ENCODE data around the gene ZNHIT6. TPM values are rescaled to one million over a fixed set of nuclear protein-coding genes. Genes with fewer than 3 reads are reported as not detected.

The ZNHIT6 gene
- total and polyA plus RNA-seq, 2 donors (not counting 3 experiments of a cell fraction or from before 2014, with no cell fraction given), result 7.3 to 18.8 TPM

- H3K9me3 ChIP-seq (replicated peaks; ENCODE audit: control insufficient read depth, insufficient read depth, low read length), result no peaks in the 10 kb centered on the region
- no peak overlapping the region for H2AFZ ChIP-seq (ENCODE audit: low read depth, low read length)
- ChIA-PET CTCF (no interaction called here), POLR2A (no interaction called here)
- no peaks in the 10 kb centered on the region for H3K36me3 ChIP-seq (ENCODE audit: control insufficient read depth in 2 of 2, extremely low read depth in 1 of 2, insufficient read depth in 2 of 2, low read length in 2 of 2)
- H3K79me2 ChIP-seq (ENCODE audit: control insufficient read depth, insufficient read depth, low read length), result no peaks in the 10 kb centered on the region
- no peaks in the 10 kb centered on the region for H4K20me1 ChIP-seq (replicated peaks; ENCODE audit: control insufficient read depth, extremely low read depth, insufficient read depth, low read length)
- no peaks in the 10 kb centered on the region for H3K9me1 ChIP-seq (replicated peaks; ENCODE audit: control insufficient read depth, extremely low read depth, insufficient read depth, low read length)
- dilution Hi-C loops (cut with MboI; ENCODE audit: extremely low pct_ligation_motif_present, low sequenced_read_pairs) (no loop called here), intact Hi-C loops (cut with micrococcal nuclease) (no loop called here)
- no peak overlapping the region for H3K27ac ChIP-seq (ENCODE audit: insufficient read depth, low read depth, low read length)
- H3K4me2 ChIP-seq (ENCODE audit: insufficient read depth, low read length), result no peak overlapping the region
- H3K4me1 ChIP-seq (ENCODE audit: control insufficient read depth, extremely low read depth, insufficient read depth, low read length), result no peaks in the 10 kb centered on the region
- H3K9ac ChIP-seq (replicated peaks; ENCODE audit: extremely low read depth, insufficient read depth, low read length), result no peak overlapping the region
- BruUV-seq (replicated peaks), result no TSS peak
- TF ChIP-seq, protein P1, sequence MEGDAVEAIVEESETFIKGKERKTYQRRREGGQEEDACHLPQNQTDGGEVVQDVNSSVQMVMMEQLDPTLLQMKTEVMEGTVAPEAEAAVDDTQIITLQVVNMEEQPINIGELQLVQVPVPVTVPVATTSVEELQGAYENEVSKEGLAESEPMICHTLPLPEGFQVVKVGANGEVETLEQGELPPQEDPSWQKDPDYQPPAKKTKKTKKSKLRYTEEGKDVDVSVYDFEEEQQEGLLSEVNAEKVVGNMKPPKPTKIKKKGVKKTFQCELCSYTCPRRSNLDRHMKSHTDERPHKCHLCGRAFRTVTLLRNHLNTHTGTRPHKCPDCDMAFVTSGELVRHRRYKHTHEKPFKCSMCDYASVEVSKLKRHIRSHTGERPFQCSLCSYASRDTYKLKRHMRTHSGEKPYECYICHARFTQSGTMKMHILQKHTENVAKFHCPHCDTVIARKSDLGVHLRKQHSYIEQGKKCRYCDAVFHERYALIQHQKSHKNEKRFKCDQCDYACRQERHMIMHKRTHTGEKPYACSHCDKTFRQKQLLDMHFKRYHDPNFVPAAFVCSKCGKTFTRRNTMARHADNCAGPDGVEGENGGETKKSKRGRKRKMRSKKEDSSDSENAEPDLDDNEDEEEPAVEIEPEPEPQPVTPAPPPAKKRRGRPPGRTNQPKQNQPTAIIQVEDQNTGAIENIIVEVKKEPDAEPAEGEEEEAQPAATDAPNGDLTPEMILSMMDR (IDR thresholded peaks at IDR 0.05; ENCODE audit: extremely low read depth in 1 of 2, insufficient read depth in 1 of 2, low read depth in 1 of 2, low read length in 2 of 2), result no peak
- TF ChIP-seq EZH2 (IDR thresholded peaks at IDR 0.05; ENCODE audit: borderline replicate concordance, low read depth, low read length, severe bottlenecking) (no peak), POLR2A (IDR thresholded peaks at IDR 0.05; ENCODE audit: low read depth, low read length) (no peak), MYC (IDR thresholded peaks at IDR 0.05; ENCODE audit: low read depth, low read length) (no peak), GATA2 (IDR thresholded peaks at IDR 0.05; ENCODE audit: insufficient read depth, insufficient read length, low read depth, low read length) (no peak), POLR2AphosphoS5 (IDR thresholded peaks at IDR 0.05; ENCODE audit: insufficient read depth, low read depth, low read length) (no peak), FOS (IDR thresholded peaks at IDR 0.05; ENCODE audit: borderline replicate concordance, insufficient read depth, low read length) (no peak), MAX (IDR thresholded peaks at IDR 0.05; ENCODE audit: insufficient read depth, insufficient read length) (no peak), JUN (IDR thresholded peaks at IDR 0.05; ENCODE audit: borderline replicate concordance, insufficient read depth, insufficient read length, low read depth) (no peak)
- no peak for DNase-seq (ENCODE audit: low read depth, low spot score)
- peaks cover 4 to 5% of the 10 kb centered on the region in 2 experiments for H3K27me3 ChIP-seq (ENCODE audit: control insufficient read depth in 2 of 2, insufficient read depth in 2 of 2, low read length in 2 of 2)
- H3K4me3 ChIP-seq (replicated peaks in 1 of 3; ENCODE audit: insufficient read depth in 1 of 3, low read depth in 1 of 3, low read length in 3 of 3), result no peak overlapping the region
- no peak for FAIRE-seq
Measured at GRCh38 chr1:85743814-85744213, 35.6 kb upstream of the ZNHIT6 start.
